Transverse colon (tissue), 4 donors: ENCODE measurements around the gene ATP13A1. TPM values are rescaled to one million over a fixed set of nuclear protein-coding genes. Genes with fewer than 3 reads are reported as not detected.

Experiments used
- DNase-seq: peaks from one replicate; pipeline ENCODE4 v3.0.0-alpha.2; 2019
- H3K27ac ChIP-seq, 4 donors: fragments of 200-600 bp; sonication (generic); 2 replicates each; pipeline ENCODE4 v1.5.1; 2016 to 2018; ENCODE audit warnings: inconsistent platforms in 4 of 4
- H3K27me3 ChIP-seq: fragments of 200-600 bp; sonication (generic); 2 replicates; pipeline ENCODE4 v1.5.1; 2017; ENCODE audit warnings: inconsistent platforms
- H3K36me3 ChIP-seq, 4 donors: fragments of 200-600 bp; sonication (generic); 2 replicates each; pipeline ENCODE4 v1.5.1; 2017 to 2019; ENCODE audit warnings: inconsistent platforms in 4 of 4
- H3K4me1 ChIP-seq, 4 donors: fragments of 200-600 bp; sonication (generic); 2 replicates each; pipeline ENCODE4 v1.5.1; 2017 to 2020; ENCODE audit warnings: inconsistent platforms in 4 of 4
- H3K4me3 ChIP-seq, 4 donors: fragments of 200-600 bp; sonication (generic); 1 replicate in 1 of 4; 2 replicates in 3 of 4; pipeline versions ENCODE4 v1.5.1 to v1.6.1; 2017 to 2019; ENCODE audit warnings: inconsistent platforms in 4 of 4
- H3K9me3 ChIP-seq, 2 donors: fragments of 200-600 bp; sonication (generic); 2 replicates each; pipeline ENCODE4 v1.5.1; 2017 to 2019; ENCODE audit warnings: inconsistent platforms in 2 of 2
- CTCF ChIP-seq, 5 experiments: fragments of 200-600 bp in 3 of 5; fragments of 450-650 bp in 2 of 5; sonication (generic) in 3 of 5; IDR thresholded peaks; 1 replicate in 2 of 5; 2 replicates in 3 of 5; pipeline ENCODE4 v1.5.1; 2016 to 2017; ENCODE audit warnings: antibody characterized with exemption in 5 of 5, inconsistent platforms in 3 of 5, mild to moderate bottlenecking in 2 of 5, moderate library complexity in 1 of 5
- EP300 ChIP-seq: sonication (generic); formaldehyde crosslinking; IDR thresholded peaks from one replicate; pipeline ENCODE4 v1.6.1; 2017; ENCODE audit warnings: antibody characterized with exemption, low read depth
- POLR2A ChIP-seq: fragments of 450-650 bp; IDR thresholded peaks from one replicate; pipeline ENCODE4 v1.6.1; 2016; ENCODE audit warnings: antibody characterized with exemption, mild to moderate bottlenecking, moderate library complexity
- POLR2AphosphoS5 ChIP-seq, 3 donors: sonication (generic); formaldehyde crosslinking; IDR thresholded peaks; one replicate each; pipeline ENCODE4 v1.6.1; 2016; ENCODE audit warnings: antibody characterized with exemption in 3 of 3
- WGBS, 2 donors: methylation state at CpG; one replicate each; pipeline ENCODE4 v1.1.5; 2018; ENCODE audit warnings: low coverage in 1 of 2; 5-methylcytosine and 5-hydroxymethylcytosine counted together
- in situ Hi-C, 4 donors: fragments of 200-750 bp; cut with MboI; loops; one replicate each; pipeline versions ENCODE4 v1.15.0 to v1.15.1; 2017; ENCODE audit warnings: low sequenced_read_pairs in 3 of 4, low pct_ligation_motif_present in 1 of 4, low pct_unique_long_range_greater_than_20kb in 1 of 4
- intact Hi-C: fragments of 100-400 bp; cut with DNase I; formaldehyde crosslinking; loops from one replicate; pipeline ENCODE4 v1.15.1; 2023; ENCODE audit warnings: low total_unique reads
- total RNA-seq, 4 donors: library from RNA; depleted of rRNA; stranded (reverse); fragments of >200 nt; gene quantifications; one replicate each; pipeline ENCODE4 v1.1.0, GENCODE V29; 2016

Gene ATP13A1
- total RNA-seq, 4 donors from 2014 or later, result 112 to 929 (median 402) TPM

GRCh38 chr19:19653597-19654147 lies 9.8 kb downstream of the ATP13A1 start:
- Histone ChIP-seq H3K27ac (no peak overlapping the region), H3K27me3 (no peaks in the 10 kb centered on the region), H3K4me1 (no peaks in the 10 kb centered on the region), H3K4me3 (no peak overlapping the region), H3K36me3 (peaks cover 0 to 70% (median 38%) of the 10 kb centered on the region in 4 donors), H3K9me3 (no peaks in the 10 kb centered on the region)
- no peak for TF ChIP-seq POLR2AphosphoS5 (IDR thresholded peaks at IDR 0.05)
- TF ChIP-seq EP300, result no peak
- no peak for TF ChIP-seq CTCF (IDR thresholded peaks at IDR 0.05)
- TF ChIP-seq POLR2A, result no peak
- WGBS, 2 donors, result 96% methylated on average over 23 of the region's 23 CpGs; no CpG with 5 or more reads in 1 of the 2 donors
- in situ Hi-C loops (no loop called here), intact Hi-C loops (no loop called here)
- DNase-seq, result no peak

- no peak for TF ChIP-seq CTCF (IDR thresholded peaks at IDR 0.05)
- TF ChIP-seq EP300, result no peak
- TF ChIP-seq POLR2A, result no peak
- TF ChIP-seq POLR2AphosphoS5 (IDR thresholded peaks at IDR 0.05), result no peak
- Histone ChIP-seq H3K9me3 (no peaks in the 10 kb centered on the region), H3K27ac (no peak overlapping the region), H3K36me3 (peaks cover 0 to 63% (median 34%) of the 10 kb centered on the region in 4 donors), H3K4me1 (no peaks in the 10 kb centered on the region), H3K27me3 (no peaks in the 10 kb centered on the region), H3K4me3 (no peak overlapping the region)
- WGBS, 2 donors, result 80 to 98% methylated on average over 2 to 15 of the region's 24 CpGs
- no peak for DNase-seq
- in situ Hi-C loops (no loop called here), intact Hi-C loops (no loop called here)
These were observed 10.8 kb downstream of the ATP13A1 start for GRCh38 chr19:19652482-19653295.

- Histone ChIP-seq H3K27ac (no peak overlapping the region), H3K27me3 (no peaks in the 10 kb centered on the region), H3K4me3 (no peak overlapping the region), H3K9me3 (no peaks in the 10 kb centered on the region), H3K4me1 (no peaks in the 10 kb centered on the region), H3K36me3 (peaks cover 0 to 66% (median 30%) of the 10 kb centered on the region in 4 donors)
- no peak for DNase-seq
- in situ Hi-C loops, result no loop called here
- 83% methylated on average over 13 of the region's 13 CpGs; no CpG with 5 or more reads in 1 of the 2 donors for WGBS, 2 donors
- intact Hi-C loops, result no loop called here
- TF ChIP-seq EP300, result no peak
- TF ChIP-seq POLR2A, result no peak
- no peak for TF ChIP-seq CTCF (IDR thresholded peaks at IDR 0.05)
- TF ChIP-seq POLR2AphosphoS5 (IDR thresholded peaks at IDR 0.05), result no peak
These were observed 12.4 kb downstream of the ATP13A1 start for GRCh38 chr19:19651076-19651475.

- in situ Hi-C loops (no loop called here), intact Hi-C loops (no loop called here)
- Histone ChIP-seq H3K4me1 (no peaks in the 10 kb centered on the region), H3K27ac (no peak overlapping the region), H3K36me3 (peaks cover 0 to 64% (median 27%) of the 10 kb centered on the region in 4 donors), H3K27me3 (no peaks in the 10 kb centered on the region), H3K4me3 (no peak overlapping the region), H3K9me3 (no peaks in the 10 kb centered on the region)
- TF ChIP-seq POLR2A (no peak), EP300 (no peak), CTCF (IDR thresholded peaks at IDR 0.05) (no peak), POLR2AphosphoS5 (IDR thresholded peaks at IDR 0.05) (no peak)
- WGBS, 2 donors, result 91% methylated on average over 7 of the region's 9 CpGs; no CpG with 5 or more reads in 1 of the 2 donors
- DNase-seq, result no peak
These were observed 13.1 kb downstream of the ATP13A1 start for GRCh38 chr19:19650331-19650730.
